Astrocyte (in vitro differentiated cells and primary cell): Measurements from ENCODE around the gene KDM7A.

Source experiments
- EZH2 ChIP-seq: IDR thresholded peaks from 2 replicates; pipeline ENCODE4 v1.6.1; 2012; ENCODE audit warnings: mild to moderate bottlenecking, low read length, inconsistent platforms; ENCODE audit not compliant: insufficient read depth
- TF ChIP-seq, protein P1 (sequence below): IDR thresholded peaks from 2 replicates; pipeline ENCODE4 v1.5.1; 2011; ENCODE audit warnings: low read depth, mild to moderate bottlenecking, inconsistent platforms, low read length, moderate library complexity; ENCODE audit not compliant: insufficient read depth

- TF ChIP-seq, protein P1, sequence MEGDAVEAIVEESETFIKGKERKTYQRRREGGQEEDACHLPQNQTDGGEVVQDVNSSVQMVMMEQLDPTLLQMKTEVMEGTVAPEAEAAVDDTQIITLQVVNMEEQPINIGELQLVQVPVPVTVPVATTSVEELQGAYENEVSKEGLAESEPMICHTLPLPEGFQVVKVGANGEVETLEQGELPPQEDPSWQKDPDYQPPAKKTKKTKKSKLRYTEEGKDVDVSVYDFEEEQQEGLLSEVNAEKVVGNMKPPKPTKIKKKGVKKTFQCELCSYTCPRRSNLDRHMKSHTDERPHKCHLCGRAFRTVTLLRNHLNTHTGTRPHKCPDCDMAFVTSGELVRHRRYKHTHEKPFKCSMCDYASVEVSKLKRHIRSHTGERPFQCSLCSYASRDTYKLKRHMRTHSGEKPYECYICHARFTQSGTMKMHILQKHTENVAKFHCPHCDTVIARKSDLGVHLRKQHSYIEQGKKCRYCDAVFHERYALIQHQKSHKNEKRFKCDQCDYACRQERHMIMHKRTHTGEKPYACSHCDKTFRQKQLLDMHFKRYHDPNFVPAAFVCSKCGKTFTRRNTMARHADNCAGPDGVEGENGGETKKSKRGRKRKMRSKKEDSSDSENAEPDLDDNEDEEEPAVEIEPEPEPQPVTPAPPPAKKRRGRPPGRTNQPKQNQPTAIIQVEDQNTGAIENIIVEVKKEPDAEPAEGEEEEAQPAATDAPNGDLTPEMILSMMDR, result no peak
- no peak for TF ChIP-seq EZH2
Measured at GRCh38 chr7:140223515-140224221, 46.9 kb upstream of the KDM7A start.
